ENCODE data around the gene DDAH1.

The DDAH1 gene

GRCh38 chr1:85295006-85295431 is 169.9 kb downstream of the DDAH1 start:
- POLR2A ChIA-PET, result no interaction called here
- CTCF ChIA-PET, result interaction anchor here (1.2 to 5.3 kb wide), 3 partner anchors 10 to 350 kb away, joined by 3 to 29 read pairs (median 4); no protein-coding TSS in a partner anchor
- DNase-seq (ENCODE audit: low read depth, low spot score), result no peak

GRCh38 chr1:85290826-85291225 is 174.1 kb downstream of the DDAH1 start:
- no peak for DNase-seq (ENCODE audit: low read depth, low spot score)
- no peak overlapping the region for H3K4me3 ChIP-seq (ENCODE audit: low read depth, low read length)
- ChIA-PET POLR2A (interaction anchor here (0.9 kb wide), 1 partner anchor 14 kb away, joined by 3 read pairs; the partner anchor contains the start of gene BCL10), CTCF (interaction anchor here (1.3 to 3.2 kb wide), 2 partner anchors 18 to 182 kb away, joined by 4 to 11 read pairs; no protein-coding TSS in a partner anchor)
- no peak for TF ChIP-seq CTCF (IDR thresholded peaks at IDR 0.05; ENCODE audit: insufficient read depth, low read length, missing control alignments)

More at GRCh38 chr1:85295006-85295431, 169.9 kb downstream of the DDAH1 start:
- TF ChIP-seq CTCF (IDR thresholded peaks at IDR 0.05; ENCODE audit: insufficient read depth, low read length, missing control alignments), result no peak
- no peak overlapping the region for H3K4me3 ChIP-seq (ENCODE audit: low read depth, low read length)

GRCh38 chr1:85289848-85290335 is 175.1 kb downstream of the DDAH1 start:
- no peak for TF ChIP-seq CTCF (IDR thresholded peaks at IDR 0.05; ENCODE audit: insufficient read depth, low read length, missing control alignments)
- POLR2A ChIA-PET, result no interaction called here
- H3K4me3 ChIP-seq (ENCODE audit: low read depth, low read length), result no peak overlapping the region
- no peak for DNase-seq (ENCODE audit: low read depth, low spot score)
- CTCF ChIA-PET, result interaction anchor here (1.0 to 3.2 kb wide), 5 partner anchors 9 to 181 kb away, joined by 3 to 11 read pairs (median 4); partner anchors contain the start of gene C1orf52

GRCh38 chr1:85289207-85289847 is 175.6 kb downstream of the DDAH1 start:
- POLR2A ChIA-PET, result no interaction called here
- DNase-seq (ENCODE audit: low read depth, low spot score), result no peak
- no peak for TF ChIP-seq CTCF (IDR thresholded peaks at IDR 0.05; ENCODE audit: insufficient read depth, low read length, missing control alignments)
- CTCF ChIA-PET, result interaction anchor here (1.0 to 3.2 kb wide), 4 partner anchors 9 to 30 kb away, joined by 3 to 11 read pairs (median 4); partner anchors contain the start of gene C1orf52
- no peak overlapping the region for H3K4me3 ChIP-seq (ENCODE audit: low read depth, low read length)

- CTCF ChIA-PET, result interaction anchor here (1.1 to 1.7 kb wide), 2 partner anchors 11 to 409 kb away, joined by 4 read pairs; no protein-coding TSS in a partner anchor
- POLR2A ChIA-PET, result no interaction called here
- no peak for TF ChIP-seq CTCF (IDR thresholded peaks at IDR 0.05; ENCODE audit: insufficient read depth, low read length, missing control alignments)
- DNase-seq (ENCODE audit: low read depth, low spot score), result no peak
- H3K4me3 ChIP-seq (ENCODE audit: low read depth, low read length), result no peak overlapping the region
Observed at GRCh38 chr1:85284202-85284601, 180.8 kb downstream of the DDAH1 start.

GRCh38 chr1:85283475-85284199 is 181.3 kb downstream of the DDAH1 start:
- no peak for TF ChIP-seq CTCF (IDR thresholded peaks at IDR 0.05; ENCODE audit: insufficient read depth, low read length, missing control alignments)
- H3K4me3 ChIP-seq (ENCODE audit: low read depth, low read length), result no peak overlapping the region
- POLR2A ChIA-PET, result no interaction called here
- CTCF ChIA-PET, result no interaction called here
- DNase-seq (ENCODE audit: low read depth, low spot score), result no peak
